SK-N-MC (cell line): Measurements from ENCODE around the gene FRAT2.

Source experiments
- EZH2 ChIP-seq: fragments of 200-600 bp; sonication (generic); IDR thresholded peaks from one replicate; pipeline ENCODE4 v1.6.1; 2017; ENCODE audit warnings: antibody characterized with exemption
- FOXP2 ChIP-seq: optimal IDR thresholded peaks from 2 replicates; pipeline ENCODE3; 2011; ENCODE audit warnings: mild to moderate bottlenecking, moderate library complexity; ENCODE audit not compliant: insufficient read depth; ENCODE audit errors: extremely low read length, control extremely low read depth
- POLR2AphosphoS5 ChIP-seq: IDR thresholded peaks from 2 replicates; pipeline ENCODE4 v1.6.1; 2012; ENCODE audit warnings: mild to moderate bottlenecking, low read depth, low read length, borderline replicate concordance

GRCh38 chr10:97321804-97322190 lies 12.7 kb downstream of the FRAT2 start:
- TF ChIP-seq POLR2AphosphoS5 (no peak), FOXP2 (no peak), EZH2 (no peak)
